HFFc6 (cell line): Measurements from ENCODE around the gene KCNQ1. TPM values are rescaled to one million over a fixed set of nuclear protein-coding genes. Genes with fewer than 3 reads are reported as not detected.

Experiments used
- DNase-seq: peaks from one replicate; pipeline ENCODE4 v3.0.0-alpha.2; 2018
- H3K27ac Mint-ChIP-seq: 2 replicates; pipeline ENCODE4 v1.8.0; 2020; ENCODE audit warnings: mild to moderate bottlenecking, mixed read lengths
- H3K27me3 Mint-ChIP-seq: 2 replicates; pipeline ENCODE4 v1.8.0; 2021; ENCODE audit warnings: mild to moderate bottlenecking, moderate library complexity, mixed read lengths; ENCODE audit not compliant: insufficient read depth
- H3K36me3 Mint-ChIP-seq: 2 replicates; pipeline ENCODE4 v1.8.0; 2021; ENCODE audit warnings: low read depth, mixed read lengths
- H3K4me1 Mint-ChIP-seq: 2 replicates; pipeline ENCODE4 v1.8.0; 2020; ENCODE audit warnings: low read depth, mixed read lengths
- H3K4me3 Mint-ChIP-seq: 2 replicates; pipeline ENCODE4 v1.8.0; 2020; ENCODE audit warnings: mild to moderate bottlenecking, moderate library complexity, mixed read lengths
- H3K9me3 Mint-ChIP-seq: 2 replicates; pipeline ENCODE4 v1.8.0; 2020; ENCODE audit warnings: mild to moderate bottlenecking, mixed read lengths
- total RNA-seq, 6 experiments: library from RNA; stranded (reverse); fragmentation: NEBNext Ultra II Directional; extraction: Animal tissue kit (Norgen Biotek cat#: 25700); gene quantifications; 2 replicates in 1 of 6; 3 replicates in 5 of 6; pipeline ENCODE4 v1.2.3, GENCODE V29; 2021
- TF ChIP-seq, protein P1 (sequence below): fragments of 200-600 bp; sonication (generic); IDR thresholded peaks from 2 replicates; pipeline ENCODE4 v1.5.0; 2021; ENCODE audit warnings: antibody characterized with exemption, mild to moderate bottlenecking

KCNQ1 gene
- total RNA-seq, 6 experiments from 2014 or later: not detected

DNA sequence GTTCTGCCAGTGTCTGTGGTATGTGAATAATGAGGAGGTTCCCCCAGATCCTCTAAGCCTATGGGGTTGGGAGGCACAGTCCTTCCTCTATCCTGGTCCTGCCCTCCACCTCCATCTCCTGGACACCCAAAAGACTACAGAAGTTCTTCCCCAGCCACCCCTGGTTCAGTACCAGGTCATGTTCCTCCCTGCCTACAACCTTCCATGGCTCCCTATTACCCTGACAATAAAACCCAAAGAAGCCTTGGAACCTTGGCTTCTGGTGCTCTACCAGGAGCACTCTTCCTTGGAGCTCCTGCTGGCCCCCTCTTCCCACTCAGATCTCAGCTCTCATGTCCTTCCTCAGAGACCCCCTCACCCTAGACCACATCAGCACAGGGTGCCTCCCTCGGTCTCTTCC, 13.4 kb upstream of the KCNQ1 start:
- no peak for DNase-seq
- Mint-ChIP-seq H3K9me3 (no peaks in the 10 kb centered on the region), H3K4me1 (no peaks in the 10 kb centered on the region), H3K36me3 (no peaks in the 10 kb centered on the region), H3K4me3 (no peak overlapping the region), H3K27ac (no peak overlapping the region), H3K27me3 (peaks cover 6% of the 10 kb centered on the region)
- TF ChIP-seq, protein P1, sequence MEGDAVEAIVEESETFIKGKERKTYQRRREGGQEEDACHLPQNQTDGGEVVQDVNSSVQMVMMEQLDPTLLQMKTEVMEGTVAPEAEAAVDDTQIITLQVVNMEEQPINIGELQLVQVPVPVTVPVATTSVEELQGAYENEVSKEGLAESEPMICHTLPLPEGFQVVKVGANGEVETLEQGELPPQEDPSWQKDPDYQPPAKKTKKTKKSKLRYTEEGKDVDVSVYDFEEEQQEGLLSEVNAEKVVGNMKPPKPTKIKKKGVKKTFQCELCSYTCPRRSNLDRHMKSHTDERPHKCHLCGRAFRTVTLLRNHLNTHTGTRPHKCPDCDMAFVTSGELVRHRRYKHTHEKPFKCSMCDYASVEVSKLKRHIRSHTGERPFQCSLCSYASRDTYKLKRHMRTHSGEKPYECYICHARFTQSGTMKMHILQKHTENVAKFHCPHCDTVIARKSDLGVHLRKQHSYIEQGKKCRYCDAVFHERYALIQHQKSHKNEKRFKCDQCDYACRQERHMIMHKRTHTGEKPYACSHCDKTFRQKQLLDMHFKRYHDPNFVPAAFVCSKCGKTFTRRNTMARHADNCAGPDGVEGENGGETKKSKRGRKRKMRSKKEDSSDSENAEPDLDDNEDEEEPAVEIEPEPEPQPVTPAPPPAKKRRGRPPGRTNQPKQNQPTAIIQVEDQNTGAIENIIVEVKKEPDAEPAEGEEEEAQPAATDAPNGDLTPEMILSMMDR: no peak

DNA sequence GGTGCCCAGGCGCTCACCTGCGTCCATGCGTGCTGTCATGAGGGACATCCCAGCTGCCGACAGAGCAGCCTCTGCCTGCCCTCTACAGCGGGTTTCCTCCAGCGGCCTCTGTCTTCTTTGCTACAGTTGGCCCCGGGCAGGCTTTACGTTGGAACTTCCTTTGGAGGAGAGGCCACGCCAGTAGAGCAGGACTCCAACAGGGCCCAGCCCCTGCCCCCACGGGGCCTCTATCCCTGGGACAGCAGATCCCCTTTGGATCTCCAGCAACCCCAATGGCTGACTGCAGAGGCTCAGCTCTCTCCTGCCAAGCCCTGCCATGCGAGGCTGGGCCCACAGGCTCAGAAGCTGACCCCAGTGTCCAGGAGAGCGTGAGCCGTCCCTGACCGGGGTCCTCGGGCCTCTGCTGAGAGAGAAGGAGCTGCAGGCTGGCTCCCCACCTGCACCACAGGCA, 12.6 kb upstream of the KCNQ1 start:
- Mint-ChIP-seq H3K36me3 (no peaks in the 10 kb centered on the region), H3K27ac (no peak overlapping the region)

DNA sequence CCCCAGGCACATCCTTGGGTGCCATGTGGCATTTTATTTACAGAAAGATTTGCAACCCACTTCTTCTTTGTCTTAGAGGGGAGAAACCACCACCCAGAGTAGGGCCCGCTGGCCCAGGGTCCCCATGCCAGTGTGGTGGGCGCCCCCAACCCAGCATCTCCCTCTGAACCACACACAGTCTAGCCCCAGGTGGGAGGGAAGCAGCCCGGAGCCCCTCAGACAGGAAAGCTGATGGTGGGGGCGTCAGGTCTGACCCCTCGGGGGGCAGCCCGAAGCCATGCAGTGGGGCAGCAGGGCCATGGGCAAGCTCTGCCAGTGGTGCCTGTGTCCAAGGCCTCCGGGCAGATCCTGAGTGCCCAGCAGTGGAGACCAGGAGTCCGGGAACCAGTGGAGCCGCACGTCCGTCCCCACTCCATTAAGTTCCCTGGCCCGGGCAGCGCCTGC, 12.2 kb upstream of the KCNQ1 start:
- Mint-ChIP-seq H3K4me3 (no peak overlapping the region), H3K27ac (no peak overlapping the region), H3K27me3 (peaks cover 6% of the 10 kb centered on the region), H3K36me3 (no peaks in the 10 kb centered on the region), H3K9me3 (no peaks in the 10 kb centered on the region), H3K4me1 (no peaks in the 10 kb centered on the region)
- DNase-seq: no peak
- TF ChIP-seq, protein P1: no peak

More for the DNA sequence above, 12.6 kb upstream of the KCNQ1 start:
- no peak for DNase-seq
- Mint-ChIP-seq H3K4me1 (no peaks in the 10 kb centered on the region), H3K9me3 (no peaks in the 10 kb centered on the region), H3K4me3 (no peak overlapping the region), H3K27me3 (peaks cover 6% of the 10 kb centered on the region)
- TF ChIP-seq, protein P1: no peak

DNA sequence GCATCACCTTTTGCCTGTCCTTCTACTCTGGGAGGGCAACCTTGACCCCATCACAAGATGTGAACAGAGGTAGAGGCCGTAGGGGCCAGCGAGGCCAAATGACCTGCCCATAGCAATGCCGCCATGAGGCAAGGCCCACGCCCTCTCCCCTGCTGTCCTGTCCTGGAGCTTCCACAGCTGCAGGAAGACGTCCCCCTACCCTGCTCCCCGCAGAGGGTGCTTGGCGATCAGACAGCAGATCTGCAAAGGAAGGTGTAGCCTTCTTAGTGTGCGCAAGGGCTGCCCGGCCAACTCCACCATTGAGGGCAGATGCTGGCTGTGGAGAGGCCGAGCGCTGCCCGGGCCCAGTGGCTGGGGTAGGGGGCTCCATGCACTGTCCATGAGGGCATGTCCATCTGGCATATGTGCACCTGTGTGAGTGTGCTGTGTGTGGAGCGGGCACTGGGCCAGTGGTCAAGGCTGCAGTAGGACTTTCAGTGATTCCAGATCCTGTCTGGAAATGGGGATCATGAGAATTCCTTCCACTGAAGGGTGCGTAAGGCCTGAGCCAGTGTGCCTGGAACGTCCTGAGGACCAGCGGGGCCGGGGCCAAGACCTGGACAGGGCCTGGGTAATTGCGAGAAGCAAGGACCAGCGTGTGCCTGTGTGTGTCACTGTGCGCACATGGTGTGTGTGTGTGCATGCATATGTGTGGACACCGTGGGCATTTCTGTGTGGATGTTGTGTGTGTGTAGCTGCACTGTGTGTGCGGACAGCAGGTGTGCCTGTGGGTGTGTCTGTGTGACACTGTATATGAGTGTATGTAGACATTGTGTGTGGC, 11.5 kb upstream of the KCNQ1 start:
- TF ChIP-seq, protein P1: no peak
- no peak overlapping the region for H3K27ac Mint-ChIP-seq
- no peaks in the 10 kb centered on the region for H3K36me3 Mint-ChIP-seq
- H3K4me3 Mint-ChIP-seq: no peak overlapping the region
- no peak for DNase-seq
- H3K27me3 Mint-ChIP-seq: peaks cover 7% of the 10 kb centered on the region
- no peaks in the 10 kb centered on the region for H3K9me3 Mint-ChIP-seq
- no peaks in the 10 kb centered on the region for H3K4me1 Mint-ChIP-seq

DNA sequence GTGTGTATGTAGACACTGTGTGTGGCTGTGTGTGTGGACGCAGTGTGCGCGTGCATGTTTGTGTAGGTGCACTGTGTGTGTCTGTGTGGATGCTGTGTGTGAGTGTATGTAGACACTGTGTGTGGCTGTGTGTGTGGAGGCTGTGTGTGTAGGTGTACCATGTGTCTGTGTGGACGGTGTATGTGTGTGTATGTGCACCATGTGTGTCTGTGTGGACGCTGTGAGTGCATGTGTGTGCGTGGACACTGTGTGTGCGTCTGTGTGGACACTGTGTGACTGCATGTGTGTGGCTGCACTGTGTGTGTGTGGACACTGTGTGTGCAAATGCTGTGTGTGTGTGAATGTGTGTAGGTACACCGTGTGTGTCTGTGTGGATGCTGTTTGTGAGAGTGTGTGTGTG, 10.8 kb upstream of the KCNQ1 start:
- TF ChIP-seq, protein P1: no peak
- Mint-ChIP-seq H3K36me3 (no peaks in the 10 kb centered on the region), H3K27me3 (peaks cover 7% of the 10 kb centered on the region), H3K4me1 (no peaks in the 10 kb centered on the region), H3K4me3 (no peak overlapping the region), H3K27ac (no peak overlapping the region), H3K9me3 (no peaks in the 10 kb centered on the region)
- no peak for DNase-seq
